SKM-1 treated with dmso at 0.1 percent for 144 hours (cell line): ENCODE data around the gene HOXD12.

Experiments
- DNase-seq: peaks from one replicate; lab custom pipeline; 2025; ENCODE audit not compliant: unreplicated experiment; lab: John Stamatoyannopoulos, UW

HOXD12 gene

DNA sequence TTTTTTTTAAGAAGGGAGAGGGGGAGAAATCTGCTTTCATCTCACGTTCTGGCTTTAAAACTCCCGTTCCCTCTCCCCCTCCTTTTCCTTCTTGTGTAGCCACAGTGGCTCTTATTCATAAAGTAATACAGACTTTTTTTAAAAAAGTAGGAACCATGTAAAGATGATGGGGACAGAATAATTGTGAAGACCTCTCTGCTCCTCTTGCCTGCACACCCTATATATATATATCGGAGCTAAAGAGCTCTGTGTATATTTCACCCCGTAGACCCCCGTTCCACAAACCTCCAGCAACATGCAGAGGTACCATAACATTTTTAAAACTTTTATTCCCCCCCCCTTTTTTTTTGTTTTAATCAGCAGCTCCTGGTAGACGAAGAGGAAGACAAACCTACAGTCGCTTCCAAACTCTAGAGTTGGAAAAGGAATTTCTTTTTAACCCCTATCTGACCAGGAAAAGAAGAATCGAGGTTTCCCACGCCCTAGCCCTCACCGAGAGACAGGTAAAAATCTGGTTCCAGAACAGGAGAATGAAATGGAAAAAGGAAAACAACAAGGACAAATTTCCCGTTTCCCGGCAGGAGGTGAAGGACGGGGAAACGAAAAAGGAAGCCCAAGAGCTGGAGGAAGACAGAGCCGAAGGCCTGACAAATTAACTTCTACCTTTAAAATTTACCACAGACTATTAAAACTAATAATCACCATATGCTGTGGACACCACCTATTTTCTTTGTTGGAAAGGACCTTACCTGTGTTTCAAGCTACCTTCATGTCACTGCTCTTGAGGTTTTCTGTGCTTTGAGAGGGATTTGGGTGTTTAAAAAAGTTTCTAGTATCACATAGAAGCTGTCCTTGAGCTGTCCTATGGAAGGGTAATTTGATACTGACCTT lies 31.6 kb downstream of the HOXD12 start:
- DNase-seq = no peak

DNA sequence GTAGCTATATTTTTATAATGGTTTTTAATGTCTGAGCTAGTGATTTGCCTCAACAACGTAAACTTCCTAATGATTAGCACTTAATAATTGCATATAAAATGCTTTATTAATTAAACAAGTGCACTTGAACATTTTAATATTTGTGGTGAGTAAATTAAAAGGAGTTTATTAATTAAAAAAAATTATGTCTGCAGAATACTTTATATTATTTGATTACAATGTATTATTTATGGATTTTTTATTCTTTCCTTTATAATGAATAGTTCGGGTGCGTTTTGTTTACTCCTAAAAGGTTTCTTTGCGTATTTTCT lies 32.2 kb downstream of the HOXD12 start:
- DNase-seq = no peak

DNA sequence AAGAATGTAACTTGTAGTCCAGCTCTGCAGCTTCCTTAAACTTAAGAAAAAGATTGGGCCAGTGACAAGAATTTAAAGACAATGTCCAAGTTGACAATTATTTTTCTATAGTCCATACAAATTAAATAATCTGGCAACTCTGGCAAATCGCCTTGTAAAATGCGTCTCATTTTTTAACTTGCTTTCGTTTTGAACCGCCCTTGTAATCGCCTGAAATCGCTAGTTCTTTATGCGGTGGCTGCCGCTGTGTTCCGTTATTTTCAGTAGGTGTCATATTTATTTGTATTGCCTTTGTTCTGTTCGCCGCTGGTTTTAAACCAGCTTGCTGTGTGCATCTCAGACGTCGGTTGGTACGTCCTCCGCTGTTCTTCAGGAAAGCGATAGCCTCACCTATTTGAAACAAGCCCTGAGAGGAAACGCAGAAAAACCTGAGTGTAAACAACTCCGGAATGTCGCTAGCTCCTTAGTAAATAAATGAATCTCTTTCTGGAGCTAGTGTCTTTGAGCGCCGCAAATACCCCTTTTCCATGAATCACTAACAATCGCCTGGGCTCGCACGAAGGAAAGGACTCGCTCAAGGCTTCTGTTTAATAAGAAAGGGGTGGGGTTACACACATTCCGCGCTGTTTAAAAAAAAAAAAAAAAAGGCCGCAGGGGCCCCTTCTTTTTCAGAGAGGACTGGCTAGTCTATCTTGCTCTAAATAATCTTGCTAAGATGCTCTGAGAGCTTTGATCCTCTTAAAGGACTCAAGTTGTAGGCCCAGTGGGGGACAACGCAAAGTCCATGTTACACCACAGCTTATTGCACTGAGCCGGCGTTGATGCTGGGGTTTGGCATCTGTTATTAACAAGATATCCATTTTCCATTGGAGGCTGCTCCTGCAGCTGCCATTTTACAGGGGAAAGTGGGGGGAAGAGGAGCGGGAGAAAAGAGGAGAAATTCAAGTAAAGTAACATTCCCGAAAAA lies 32.9 kb downstream of the HOXD12 start:
- no peak for DNase-seq

DNA sequence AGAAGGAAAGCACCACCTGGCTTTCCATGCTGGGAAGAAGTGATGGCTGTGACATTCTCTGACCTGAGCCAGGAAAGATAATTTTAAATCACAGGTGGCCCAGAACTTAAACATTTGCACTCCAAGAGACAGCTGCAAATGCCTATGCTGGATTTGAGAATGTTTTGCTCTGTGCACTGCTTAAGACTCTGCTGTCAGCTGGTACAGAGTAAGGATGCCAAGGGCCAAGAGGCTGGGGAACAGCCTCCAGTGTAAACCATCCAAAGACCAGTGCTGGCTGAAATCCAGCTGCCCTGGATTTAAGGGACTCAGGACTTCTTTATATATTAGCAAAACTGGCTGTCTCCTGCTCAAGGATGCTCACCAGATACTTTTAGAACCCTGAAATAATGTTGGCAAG lies 33.8 kb downstream of the HOXD12 start:
- DNase-seq = no peak

DNA sequence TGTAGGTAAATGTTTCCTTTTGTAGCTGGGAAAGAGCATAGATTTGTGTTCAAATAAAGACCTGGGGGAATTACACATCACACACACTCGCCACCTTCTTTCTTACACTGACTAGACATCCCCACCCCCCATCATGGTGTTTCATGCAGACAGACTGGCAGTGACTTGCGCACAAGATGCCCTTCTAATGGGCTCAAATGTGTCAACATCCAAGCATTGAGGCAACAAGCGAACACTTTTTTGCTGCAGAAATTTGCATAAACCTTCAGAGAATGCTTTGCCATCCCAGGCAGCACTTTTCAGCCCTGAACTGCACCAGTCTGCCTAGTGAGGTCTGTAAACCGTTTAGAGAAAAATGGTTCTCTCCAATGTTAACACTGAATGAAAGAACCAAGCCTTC lies 34.4 kb downstream of the HOXD12 start:
- DNase-seq = no peak

DNA sequence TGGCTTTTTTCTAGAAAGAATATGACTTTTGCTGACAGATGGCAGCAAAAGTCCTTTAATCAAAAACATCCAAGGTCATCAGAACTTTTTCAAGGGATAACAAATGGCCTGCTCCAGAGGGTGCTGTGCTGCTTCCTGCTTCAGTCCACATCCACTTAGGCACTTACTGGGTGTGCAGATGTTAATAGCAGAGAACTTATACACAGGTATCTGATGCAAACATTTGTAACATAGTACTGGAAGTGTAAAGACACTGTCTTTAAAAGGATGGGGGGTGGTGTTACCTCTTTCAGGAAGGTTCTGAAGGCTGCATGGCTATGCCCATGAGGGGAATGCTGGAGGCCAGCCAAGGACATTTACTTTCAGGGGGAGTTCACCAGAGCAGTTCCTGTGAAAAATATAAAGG lies 35.4 kb downstream of the HOXD12 start:
- DNase-seq = no peak

DNA sequence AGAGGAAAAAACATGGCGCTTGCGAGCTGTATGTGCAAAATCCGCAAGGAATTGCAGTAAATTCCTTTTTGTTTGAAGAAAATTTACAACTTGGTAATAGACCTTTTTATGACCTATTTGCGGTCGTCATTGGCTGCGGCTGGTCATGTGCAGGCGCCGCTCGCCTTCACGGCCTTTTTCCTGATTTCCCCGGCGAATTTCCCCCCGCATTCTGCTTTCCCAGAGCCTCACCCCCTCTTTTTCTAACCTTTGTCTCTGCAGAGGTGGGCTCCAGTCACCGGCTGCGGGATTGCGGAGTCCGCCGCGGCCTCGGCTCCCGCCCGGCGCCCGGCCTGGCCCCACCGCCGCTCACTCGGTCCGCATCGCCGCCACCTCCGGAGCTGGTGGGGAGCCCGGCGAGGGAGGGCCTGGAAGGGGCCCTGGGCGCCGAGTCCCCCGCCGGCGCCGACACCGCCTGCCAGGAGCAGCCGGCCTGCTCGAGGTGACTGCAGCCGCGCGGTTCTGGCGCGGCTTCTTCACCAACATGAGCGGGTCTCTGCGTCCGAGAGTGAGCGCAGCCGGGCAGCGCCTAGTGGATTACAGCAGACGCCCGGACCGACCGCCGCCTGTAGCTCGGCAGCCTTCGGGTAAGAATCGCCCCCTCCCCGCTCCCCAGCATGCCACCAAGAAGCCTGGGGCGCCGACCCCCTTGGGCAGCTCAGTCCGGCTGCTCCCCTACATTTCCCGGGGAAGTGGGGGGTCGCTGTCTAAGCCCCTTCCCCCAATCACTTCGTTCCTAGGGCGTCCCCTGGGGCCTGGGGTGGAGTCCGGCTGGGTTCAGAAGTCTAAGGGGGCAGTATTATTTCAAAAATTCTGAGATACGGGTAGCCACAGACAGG lies 37.0 kb downstream of the HOXD12 start:
- no peak for DNase-seq

DNA sequence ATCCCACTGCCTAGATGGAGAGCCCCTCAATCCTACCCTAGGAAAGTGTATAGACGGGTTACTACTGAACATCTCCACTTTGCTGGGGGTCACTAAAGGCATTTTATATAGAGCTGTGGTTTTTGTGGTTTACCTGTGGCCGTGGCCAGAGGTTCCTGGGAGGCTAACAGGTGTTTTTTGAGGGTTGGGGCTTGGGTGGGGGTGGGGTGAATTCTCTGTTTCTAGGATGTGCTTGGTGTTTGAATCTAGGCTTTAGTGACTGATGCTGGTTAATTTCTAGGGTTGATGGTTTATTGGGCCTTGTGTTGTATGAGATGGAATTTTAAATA lies 37.6 kb downstream of the HOXD12 start:
- no peak for DNase-seq

DNA sequence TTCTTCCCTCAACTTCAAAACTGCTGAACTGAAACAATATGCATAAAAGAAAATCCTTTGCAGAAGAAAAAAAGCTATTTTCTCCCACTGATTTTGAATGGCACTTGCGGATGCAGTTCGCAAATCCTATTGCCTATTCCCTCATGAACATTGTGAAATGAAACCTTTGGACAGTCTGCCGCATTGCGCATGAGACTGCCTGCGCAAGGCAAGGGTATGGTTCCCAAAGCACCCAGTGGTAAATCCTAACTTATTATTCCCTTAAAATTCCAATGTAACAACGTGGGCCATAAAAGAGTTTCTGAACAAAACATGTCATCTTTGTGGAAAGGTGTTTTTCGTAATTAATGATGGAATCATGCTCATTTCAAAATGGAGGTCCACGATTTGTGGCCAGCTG lies 38.3 kb downstream of the HOXD12 start:
- no peak for DNase-seq

DNA sequence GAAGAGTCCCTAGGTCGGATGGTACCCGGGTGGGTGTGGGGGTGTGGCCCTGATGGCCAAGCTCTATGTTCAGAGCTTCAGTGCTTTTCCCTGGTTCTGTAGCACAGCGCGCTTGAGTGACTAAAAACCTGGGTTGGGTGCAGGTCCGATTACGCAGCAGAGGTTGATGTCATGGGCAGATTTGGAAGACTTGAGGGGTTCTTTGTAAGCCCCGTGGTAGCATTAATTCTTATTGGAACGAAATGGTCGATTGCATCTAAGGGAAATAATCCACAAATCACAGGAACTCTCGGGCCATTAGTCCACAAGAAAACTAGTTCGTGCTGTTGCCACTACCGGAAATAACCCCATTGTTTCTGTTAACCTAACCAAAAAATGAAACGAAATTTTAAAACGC lies 38.9 kb downstream of the HOXD12 start:
- DNase-seq = no peak

DNA sequence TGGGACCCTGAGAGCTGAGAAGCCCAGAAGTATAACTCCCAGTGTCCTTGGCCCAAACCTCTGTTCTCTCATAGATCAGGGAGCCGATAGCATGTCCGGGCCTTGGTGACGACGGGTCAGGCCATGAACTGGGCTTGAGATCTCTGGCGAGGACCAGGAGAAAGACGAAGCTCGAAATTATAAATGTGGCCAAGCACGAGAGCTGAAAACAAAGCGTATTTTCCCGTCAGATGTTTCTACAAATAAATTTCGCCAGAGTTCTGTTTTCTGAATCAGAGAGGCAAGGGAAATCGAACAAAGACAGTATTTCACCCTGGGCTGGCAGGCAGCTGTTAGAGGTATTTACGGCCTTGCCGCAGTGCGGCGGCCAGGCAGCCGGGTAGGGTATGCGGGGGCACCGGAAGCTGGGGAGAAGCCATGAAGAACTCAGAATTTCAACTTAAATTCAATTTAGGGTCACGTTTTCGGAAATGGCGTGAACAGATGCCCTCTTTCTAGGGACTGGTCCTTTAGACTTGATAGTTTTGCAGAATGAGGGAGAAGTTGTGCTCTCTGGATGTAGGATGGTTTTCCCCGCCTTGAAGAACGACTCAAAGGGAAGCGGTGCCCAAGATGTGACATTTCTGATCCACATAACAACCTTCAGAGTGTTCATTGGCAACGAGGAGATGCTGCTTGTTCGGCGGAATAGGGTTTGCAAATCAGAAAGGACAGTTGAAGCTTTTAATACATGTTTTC lies 39.5 kb downstream of the HOXD12 start:
- no peak for DNase-seq

DNA sequence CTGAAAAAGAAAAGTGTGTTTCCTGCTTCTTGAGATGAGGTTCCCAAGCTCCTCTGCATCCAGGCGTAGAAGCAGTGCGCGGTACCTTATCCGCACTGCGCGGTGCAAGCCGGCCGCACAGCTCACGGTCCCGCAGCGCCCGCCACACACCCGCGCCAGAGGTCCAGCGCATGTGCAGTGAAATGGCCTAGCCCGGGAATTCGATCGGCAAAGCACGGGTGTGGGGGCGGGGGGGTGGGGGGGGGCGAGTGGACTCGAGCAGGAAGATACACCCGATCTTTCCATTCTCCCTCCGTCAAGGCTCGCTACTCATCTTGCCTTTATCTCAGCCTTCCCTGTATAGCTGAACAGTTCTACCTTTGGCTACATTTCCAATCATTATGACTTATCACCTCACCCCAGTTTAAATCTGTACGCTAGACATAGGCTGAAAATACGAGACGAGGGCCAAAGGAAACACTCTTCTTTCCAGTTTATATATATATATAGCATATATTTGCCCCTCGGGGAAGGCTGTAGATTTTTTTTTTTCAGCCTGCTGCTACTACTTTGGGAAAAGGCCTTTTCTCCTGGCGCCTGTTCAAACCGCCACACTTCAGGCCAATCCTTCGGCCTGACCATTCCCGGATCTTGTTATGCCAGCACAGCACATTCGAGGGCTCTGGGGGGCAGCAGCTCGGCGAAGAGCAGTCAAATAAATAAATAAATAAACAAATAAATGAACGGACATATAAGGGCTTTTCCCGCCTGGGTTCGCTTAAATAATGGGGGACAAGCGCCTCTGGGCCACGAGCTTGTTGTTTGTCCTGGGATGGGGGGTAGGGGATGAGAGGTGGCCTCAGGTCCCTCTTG lies 40.3 kb downstream of the HOXD12 start:
- no peak for DNase-seq

DNA sequence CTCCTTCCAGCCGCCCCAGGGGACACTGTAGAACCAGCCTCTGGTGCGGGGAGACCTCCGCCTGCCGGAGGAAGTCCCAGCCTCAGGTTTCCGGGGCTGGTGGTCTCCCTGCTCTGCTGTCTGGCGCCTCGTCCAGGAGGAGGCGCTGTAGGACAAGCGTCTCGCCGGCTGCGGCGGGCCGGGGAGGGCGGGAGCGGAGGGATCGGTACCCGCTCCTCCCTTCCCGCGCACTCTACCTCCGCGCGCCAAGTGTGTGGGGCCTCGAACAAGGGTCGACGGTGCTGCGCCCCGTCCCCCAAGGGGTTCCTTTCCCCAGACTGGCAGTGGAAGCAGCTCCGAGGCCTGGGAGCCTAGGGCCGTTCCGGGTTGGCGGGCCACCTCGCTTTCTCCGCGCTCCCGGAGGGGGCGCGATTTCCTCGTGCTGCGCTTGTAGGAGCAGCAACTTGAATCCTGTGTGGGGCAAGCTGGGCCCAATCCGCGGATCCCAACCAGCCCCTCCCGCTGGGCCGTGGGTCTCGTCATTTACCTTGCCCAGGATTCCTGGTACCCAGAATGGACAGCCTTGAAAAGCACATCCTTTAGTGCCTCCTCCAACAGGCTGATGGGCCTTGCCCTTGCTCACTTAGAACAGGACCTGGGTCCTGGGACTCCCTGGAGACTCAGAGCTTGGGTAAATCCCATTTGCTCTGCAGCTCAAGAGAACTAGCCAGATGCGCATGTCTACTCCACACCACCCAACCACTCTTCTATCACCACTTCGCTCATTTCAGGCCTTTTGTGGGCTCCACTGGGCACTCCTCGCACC lies 41.1 kb downstream of the HOXD12 start:
- peak; percentile 38 for DNase-seq

DNA sequence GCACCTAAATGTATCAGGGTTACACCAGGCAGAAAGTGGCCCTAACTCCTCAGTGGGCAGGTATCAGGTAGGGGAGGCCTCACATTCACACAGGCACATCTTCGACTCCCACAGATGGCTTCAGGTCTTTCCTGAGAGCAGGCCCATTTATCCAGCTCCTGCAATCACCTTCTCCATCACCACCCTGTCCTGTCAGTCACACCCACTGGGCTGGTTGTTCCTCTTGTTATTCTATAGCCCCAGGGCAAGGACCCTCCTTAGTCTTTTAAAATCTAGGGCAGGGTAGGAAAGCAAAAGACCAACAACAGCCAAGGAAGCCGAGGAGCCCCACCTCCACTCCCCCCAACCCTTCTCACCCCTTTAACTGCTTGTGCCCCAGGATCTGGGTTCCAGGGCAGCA lies 42.7 kb downstream of the HOXD12 start:
- DNase-seq = no peak

DNA sequence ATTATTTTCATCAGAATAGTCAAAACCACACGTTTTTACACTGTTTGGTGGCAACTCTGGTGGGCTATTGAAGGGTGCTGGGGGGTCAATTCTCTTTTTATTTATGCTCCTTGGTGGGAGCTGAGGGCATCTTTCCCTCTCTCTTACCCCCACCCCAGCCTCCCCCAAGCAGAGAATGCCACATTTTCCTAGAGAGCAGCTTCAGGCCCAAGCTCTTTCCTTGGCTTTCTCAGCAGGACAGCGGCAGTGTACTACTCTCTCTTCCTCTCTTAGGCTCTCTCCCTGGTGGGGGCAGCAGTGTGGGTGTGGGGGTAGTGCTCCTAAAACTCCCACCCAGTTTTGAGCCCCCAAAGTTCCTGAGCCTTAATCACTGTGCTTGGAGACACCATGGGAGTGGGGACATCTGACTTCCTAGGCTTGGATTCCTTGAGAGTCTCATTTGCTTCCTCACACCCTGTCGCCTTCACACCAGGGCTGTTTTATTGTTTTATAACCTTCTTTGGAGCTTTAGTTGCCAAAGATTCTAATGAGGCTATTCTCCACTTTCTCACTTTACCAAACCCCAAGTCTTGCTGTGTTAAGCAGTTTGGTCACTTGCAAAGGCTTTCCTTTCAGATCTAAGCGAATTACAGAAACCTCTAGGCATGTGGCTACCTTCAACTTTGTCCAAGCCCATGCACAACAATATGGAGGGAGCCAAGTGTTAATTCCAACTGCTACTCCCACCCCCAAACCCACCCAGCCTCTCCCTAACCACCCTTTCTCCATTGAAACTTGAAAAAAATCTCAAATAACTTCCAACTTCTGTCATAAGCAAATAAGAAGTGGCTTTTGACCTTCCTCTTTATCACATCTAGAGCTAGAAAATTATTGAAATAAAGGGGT lies 45.7 kb downstream of the HOXD12 start:
- no peak for DNase-seq

DNA sequence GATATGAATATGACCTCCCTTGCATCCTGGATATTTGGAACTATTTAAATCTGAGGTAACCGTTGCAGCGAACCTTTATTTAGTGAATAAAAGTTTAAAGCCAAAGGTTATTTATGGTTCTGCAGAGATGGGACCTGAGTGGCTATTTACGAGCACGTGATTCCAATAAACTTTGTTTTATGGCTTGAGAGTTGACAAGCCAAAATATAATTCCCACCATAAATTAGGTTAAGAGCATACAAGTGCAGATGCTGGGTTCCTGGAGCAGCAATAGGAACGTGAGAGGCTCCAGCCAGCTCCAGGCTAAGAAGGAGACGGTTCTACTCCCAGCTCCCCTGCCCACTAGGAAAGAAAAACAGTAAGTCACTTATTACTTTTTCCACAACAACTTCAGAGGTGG lies 46.5 kb downstream of the HOXD12 start:
- no peak for DNase-seq

DNA sequence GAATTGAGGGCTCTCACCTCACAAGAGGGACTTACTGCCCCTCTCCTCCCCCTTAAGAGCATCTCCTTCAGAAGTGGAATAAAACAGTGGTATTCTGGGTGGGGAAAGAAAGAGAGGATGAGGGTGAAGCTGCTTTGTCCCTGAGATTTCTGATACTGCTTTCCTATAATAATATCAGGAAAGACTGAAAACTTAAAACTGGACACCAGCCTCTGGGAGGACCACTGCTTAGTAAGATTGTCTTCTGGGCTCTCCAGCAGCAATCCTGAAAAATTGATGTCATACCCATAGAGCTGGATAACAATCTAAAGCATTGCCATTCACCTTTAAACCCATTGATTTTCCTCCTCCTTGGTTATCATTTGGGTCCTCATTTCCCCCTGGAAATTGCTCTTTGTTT lies 47.0 kb downstream of the HOXD12 start:
- DNase-seq = no peak

DNA sequence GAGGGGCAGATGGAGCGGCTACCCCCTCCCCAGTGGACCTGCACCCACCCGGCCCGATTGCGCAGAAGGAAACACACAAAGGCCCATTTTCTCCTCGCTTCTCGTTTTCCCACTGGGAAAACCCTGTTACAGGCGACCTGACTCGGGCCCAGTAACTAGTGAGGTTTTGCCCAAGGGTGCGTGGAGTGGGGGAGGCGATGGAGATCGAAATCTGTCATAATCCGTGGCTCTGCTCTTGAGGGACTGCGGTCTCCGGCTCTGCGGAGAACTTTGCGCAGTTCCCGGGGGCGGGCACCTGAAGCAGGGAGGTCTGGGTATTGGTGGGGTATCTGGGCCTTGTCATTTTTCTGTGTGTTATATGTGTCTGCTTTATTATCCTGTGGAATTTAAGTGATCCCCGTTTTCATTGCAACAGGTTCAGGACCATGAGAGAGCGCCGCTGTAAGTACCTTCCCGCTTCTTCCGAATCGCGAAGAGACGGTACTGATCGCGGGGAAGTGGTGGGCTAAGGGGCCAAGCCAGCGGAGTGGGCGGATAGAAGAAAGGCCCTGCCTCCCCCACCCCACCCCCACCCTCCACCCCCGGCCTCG lies 47.7 kb downstream of the HOXD12 start:
- DNase-seq = no peak
